HFFc6 (cell line): Measurements from ENCODE around the gene HDAC5. TPM values are rescaled to one million over a fixed set of nuclear protein-coding genes. Genes with fewer than 3 reads are reported as not detected.
"Not testable (repeated sequence)": the region's sequence is repeated elsewhere in the genome, so short reads cannot be mapped to it uniquely, and the experiment has no call there.

Experiments used
- DNase-seq: peaks from one replicate; pipeline ENCODE4 v3.0.0-alpha.2; 2018
- H3K27ac Mint-ChIP-seq: 2 replicates; pipeline ENCODE4 v1.8.0; 2020; ENCODE audit warnings: mild to moderate bottlenecking, mixed read lengths
- H3K27me3 Mint-ChIP-seq: 2 replicates; pipeline ENCODE4 v1.8.0; 2021; ENCODE audit warnings: mild to moderate bottlenecking, moderate library complexity, mixed read lengths; ENCODE audit not compliant: insufficient read depth
- H3K36me3 Mint-ChIP-seq: 2 replicates; pipeline ENCODE4 v1.8.0; 2021; ENCODE audit warnings: low read depth, mixed read lengths
- H3K4me1 Mint-ChIP-seq: 2 replicates; pipeline ENCODE4 v1.8.0; 2020; ENCODE audit warnings: low read depth, mixed read lengths
- H3K4me3 Mint-ChIP-seq: 2 replicates; pipeline ENCODE4 v1.8.0; 2020; ENCODE audit warnings: mild to moderate bottlenecking, moderate library complexity, mixed read lengths
- H3K9me3 Mint-ChIP-seq: 2 replicates; pipeline ENCODE4 v1.8.0; 2020; ENCODE audit warnings: mild to moderate bottlenecking, mixed read lengths
- total RNA-seq, 6 experiments: library from RNA; stranded (reverse); fragmentation: NEBNext Ultra II Directional; extraction: Animal tissue kit (Norgen Biotek cat#: 25700); gene quantifications; 2 replicates in 1 of 6; 3 replicates in 5 of 6; pipeline ENCODE4 v1.2.3, GENCODE V29; 2021
- TF ChIP-seq, protein P1 (sequence below): fragments of 200-600 bp; sonication (generic); IDR thresholded peaks from 2 replicates; pipeline ENCODE4 v1.5.0; 2021; ENCODE audit warnings: antibody characterized with exemption, mild to moderate bottlenecking

Gene HDAC5
- total RNA-seq, 6 experiments from 2014 or later, result 63.4 to 87.4 (median 78.7) TPM

DNA sequence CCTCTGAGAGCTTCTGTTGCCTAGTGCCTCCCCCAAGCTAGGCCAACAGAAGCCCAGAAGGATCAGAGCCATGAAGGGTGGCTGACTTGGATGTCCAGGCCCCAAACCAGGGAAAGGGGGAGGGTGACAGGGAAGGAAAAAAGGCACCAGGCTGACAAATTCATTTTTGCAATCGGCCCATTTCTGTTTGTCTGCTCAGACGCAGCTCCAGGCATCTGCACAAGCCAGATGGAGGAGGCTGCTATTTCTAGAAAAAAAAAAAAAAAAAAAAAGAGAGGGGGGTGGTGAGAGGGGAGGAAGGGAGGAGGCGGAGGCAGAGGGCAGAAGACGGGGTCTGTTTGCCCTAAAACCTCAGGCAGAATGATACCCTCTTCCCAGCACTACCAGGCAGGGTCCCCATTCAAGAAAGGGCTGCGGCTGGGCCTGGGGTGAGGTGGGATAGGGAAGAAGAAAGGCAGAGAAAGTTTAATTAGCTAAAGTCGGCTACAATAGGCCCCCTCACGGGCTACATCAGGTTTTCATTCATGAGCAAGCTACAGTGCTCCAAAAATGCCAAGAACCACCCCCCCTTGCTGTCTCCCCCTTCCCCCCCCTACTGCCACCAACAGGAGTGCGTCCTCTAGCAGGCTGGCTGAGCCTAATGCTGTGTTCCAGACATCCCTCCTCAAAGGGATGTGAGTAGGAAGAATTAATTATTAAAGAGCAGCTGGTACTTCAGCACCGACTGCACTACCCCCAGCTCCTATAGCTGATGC, 2.4 kb downstream of the HDAC5 start:
- Mint-ChIP-seq H3K27me3 (no peaks in the 10 kb centered on the region), H3K27ac (no peak overlapping the region), H3K4me3 (no peak overlapping the region; the same call in 1 of the 2 replicates), H3K9me3 (no peaks in the 10 kb centered on the region), H3K4me1 (peaks cover 24% of the 10 kb centered on the region), H3K36me3 (no peaks in the 10 kb centered on the region)
- TF ChIP-seq, protein P1, sequence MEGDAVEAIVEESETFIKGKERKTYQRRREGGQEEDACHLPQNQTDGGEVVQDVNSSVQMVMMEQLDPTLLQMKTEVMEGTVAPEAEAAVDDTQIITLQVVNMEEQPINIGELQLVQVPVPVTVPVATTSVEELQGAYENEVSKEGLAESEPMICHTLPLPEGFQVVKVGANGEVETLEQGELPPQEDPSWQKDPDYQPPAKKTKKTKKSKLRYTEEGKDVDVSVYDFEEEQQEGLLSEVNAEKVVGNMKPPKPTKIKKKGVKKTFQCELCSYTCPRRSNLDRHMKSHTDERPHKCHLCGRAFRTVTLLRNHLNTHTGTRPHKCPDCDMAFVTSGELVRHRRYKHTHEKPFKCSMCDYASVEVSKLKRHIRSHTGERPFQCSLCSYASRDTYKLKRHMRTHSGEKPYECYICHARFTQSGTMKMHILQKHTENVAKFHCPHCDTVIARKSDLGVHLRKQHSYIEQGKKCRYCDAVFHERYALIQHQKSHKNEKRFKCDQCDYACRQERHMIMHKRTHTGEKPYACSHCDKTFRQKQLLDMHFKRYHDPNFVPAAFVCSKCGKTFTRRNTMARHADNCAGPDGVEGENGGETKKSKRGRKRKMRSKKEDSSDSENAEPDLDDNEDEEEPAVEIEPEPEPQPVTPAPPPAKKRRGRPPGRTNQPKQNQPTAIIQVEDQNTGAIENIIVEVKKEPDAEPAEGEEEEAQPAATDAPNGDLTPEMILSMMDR, result no peak
- no peak for DNase-seq

DNA sequence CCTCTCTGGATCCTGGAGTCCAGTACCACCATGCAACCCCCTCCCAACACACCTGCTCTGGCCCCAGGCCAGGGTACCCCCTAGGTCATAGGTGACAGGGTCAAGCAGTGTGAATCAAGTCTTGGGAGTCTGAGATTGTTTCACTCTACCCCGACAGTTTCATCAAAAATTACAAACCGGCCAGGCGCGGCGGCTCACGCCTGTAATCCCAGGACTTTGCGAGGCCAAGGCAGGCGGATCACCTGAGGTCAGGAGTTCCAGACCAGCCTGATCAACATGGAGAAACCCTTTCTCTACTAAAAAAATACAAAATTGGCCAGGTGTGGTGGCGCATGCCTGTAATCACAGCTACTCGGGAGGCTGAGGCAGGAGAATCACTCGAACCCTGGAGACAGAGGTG, 3.2 kb downstream of the HDAC5 start:
- H3K27me3 Mint-ChIP-seq, H3K9me3 Mint-ChIP-seq, DNase-seq, H3K27ac Mint-ChIP-seq, H3K4me3 Mint-ChIP-seq, H3K36me3 Mint-ChIP-seq: not testable (repeated sequence)
- peaks cover 31% of the 10 kb centered on the region for H3K4me1 Mint-ChIP-seq

DNA sequence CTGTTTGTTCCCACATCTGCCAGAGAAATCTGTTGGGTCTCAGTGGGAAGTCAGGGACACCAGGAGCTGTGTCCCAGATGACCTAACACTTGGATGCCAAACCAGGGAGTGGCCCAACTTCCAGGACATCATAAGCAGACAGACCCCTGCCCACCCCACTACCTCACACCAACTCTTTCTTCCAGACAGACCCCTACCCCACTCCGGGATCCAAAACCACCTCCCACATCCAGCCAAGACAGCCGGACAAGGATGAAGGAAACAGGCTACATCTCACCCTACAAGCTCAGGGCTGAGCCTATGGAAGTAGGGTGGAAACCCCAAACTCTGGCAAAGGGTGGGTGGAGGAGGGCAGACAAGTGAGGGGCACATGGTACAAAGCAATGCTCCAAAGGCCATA, 3.6 kb downstream of the HDAC5 start:
- no peaks in the 10 kb centered on the region for H3K36me3 Mint-ChIP-seq
- no peak overlapping the region; the same call in 1 of the 2 replicates for H3K27ac Mint-ChIP-seq
- peaks cover 32% of the 10 kb centered on the region for H3K4me1 Mint-ChIP-seq
- TF ChIP-seq, protein P1, result no peak
- H3K27me3 Mint-ChIP-seq, result no peaks in the 10 kb centered on the region; the same call in 1 of the 2 replicates
- no peak for DNase-seq
- H3K4me3 Mint-ChIP-seq, result no peak overlapping the region
- no peaks in the 10 kb centered on the region for H3K9me3 Mint-ChIP-seq

DNA sequence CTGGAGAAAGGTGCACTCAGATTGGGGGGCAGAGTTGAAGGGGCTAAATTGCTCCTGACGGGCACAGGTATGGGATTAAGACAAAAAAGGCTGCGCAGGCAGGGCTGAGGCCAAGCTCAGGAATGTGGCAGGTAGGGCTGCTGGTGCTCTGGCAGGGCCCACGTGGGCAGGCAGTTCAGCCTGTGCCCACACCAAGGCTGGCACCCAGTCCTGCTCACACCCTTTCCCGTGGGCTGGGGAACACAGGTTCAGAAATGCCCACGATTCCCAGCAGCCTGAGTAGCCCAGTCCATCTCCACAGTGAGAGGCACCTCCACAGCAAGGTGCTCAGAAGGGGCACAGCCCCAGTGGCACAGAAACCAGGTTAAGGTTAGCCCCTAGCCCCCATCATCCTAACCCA, 4.4 kb downstream of the HDAC5 start:
- DNase-seq, result no peak
- H3K4me3 Mint-ChIP-seq, result no peak overlapping the region
- no peaks in the 10 kb centered on the region; the same call in 1 of the 2 replicates for H3K27me3 Mint-ChIP-seq
- no peaks in the 10 kb centered on the region for H3K9me3 Mint-ChIP-seq
- H3K36me3 Mint-ChIP-seq, result no peaks in the 10 kb centered on the region
- no peak overlapping the region for H3K27ac Mint-ChIP-seq
- H3K4me1 Mint-ChIP-seq, result peaks cover 28% of the 10 kb centered on the region
- TF ChIP-seq, protein P1, result no peak

DNA sequence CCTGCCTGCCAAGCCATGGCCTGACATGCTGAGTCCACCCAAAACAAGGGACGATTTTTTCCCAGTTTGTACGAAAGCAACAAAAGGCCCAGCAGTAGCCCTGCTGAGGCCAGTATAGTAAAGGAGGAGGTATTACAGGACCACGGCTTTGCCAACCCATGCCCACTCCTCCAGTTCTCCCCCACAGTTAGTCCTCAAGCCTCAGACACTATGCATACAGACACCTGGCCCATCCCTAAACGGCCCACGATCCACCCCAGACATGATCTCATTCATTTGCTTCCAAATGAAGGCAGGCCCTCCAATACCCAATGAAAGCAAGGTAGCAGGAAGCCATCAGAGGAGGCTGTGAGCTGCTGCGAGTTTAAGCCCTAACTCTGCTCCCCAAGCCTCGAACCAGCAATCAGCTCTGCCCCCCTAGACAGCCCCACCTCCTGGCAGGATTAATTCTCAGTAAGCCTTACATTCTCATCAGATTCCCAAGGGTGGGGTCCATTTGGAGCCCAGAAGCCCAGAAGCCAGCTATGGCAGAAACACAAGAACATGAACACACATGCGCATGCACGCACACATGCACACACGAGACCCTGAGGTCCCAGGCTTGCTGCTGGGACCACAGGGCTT, 4.9 kb downstream of the HDAC5 start:
- Mint-ChIP-seq H3K9me3 (no peaks in the 10 kb centered on the region), H3K27me3 (no peaks in the 10 kb centered on the region; the same call in none of the 2 replicates), H3K4me3 (no peak overlapping the region), H3K36me3 (no peaks in the 10 kb centered on the region), H3K27ac (no peak overlapping the region), H3K4me1 (peaks cover 29% of the 10 kb centered on the region)
- DNase-seq, result no peak
- TF ChIP-seq, protein P1, result no peak

DNA sequence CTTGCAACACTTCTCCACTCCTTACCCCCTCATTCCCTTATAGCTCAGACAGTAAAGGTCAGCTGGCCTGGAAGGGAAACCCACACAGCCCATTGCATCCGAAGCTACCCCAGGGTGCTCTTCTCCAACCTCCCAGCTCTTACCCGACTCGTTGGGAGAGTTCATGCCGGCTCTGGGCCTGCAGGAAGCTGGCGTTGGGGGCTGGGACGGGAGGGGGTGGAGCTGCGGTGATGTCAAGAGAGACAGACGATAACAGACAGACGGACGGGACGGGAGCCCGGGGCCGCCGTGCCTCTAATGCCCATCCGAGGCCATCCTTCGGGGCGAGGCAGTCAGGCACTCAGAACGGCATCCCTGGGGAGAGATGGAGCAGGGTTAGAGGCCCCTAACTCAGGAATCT, 6.1 kb downstream of the HDAC5 start:
- DNase-seq, result no peak
- no peaks in the 10 kb centered on the region; the same call in none of the 2 replicates for H3K27me3 Mint-ChIP-seq
- H3K9me3 Mint-ChIP-seq, result no peaks in the 10 kb centered on the region
- H3K27ac Mint-ChIP-seq, result no peak overlapping the region
- H3K36me3 Mint-ChIP-seq, result no peaks in the 10 kb centered on the region
- H3K4me1 Mint-ChIP-seq, result peaks cover 37% of the 10 kb centered on the region
- H3K4me3 Mint-ChIP-seq, result no peak overlapping the region
- TF ChIP-seq, protein P1, result no peak
